Panc1 (cell line): ENCODE data around the gene EXOC7. TPM values are rescaled to one million over a fixed set of nuclear protein-coding genes. Genes with fewer than 3 reads are reported as not detected.

Experiments used
- ATAC-seq: fragments of 200-7000 bp; cut with Tn5 transposase; 2 replicates; pipeline ENCODE4 v1.9.1; 2020; ENCODE audit warnings: mild to moderate bottlenecking, moderate library complexity
- BruUV-seq: library from RNA; stranded (reverse); fragments of 400-500 nt; replicated peaks from 2 replicates; lab custom pipeline; 2021; lab: Mats Ljungman, UMichigan
- CTCF ChIA-PET: fragments of 300-600 bp; sonication (Branson Sonifier 250); formaldehyde crosslinking; loops from one replicate; lab custom pipeline; 2022; ENCODE audit warnings: antibody characterized with exemption; lab: Charles Lee
- POLR2A ChIA-PET: fragments of 300-600 bp; sonication (Branson Sonifier 250); formaldehyde crosslinking; loops from one replicate; lab custom pipeline; 2022; ENCODE audit warnings: antibody characterized with exemption; lab: Charles Lee
- DNase-seq: peaks from one replicate; pipeline ENCODE4 v3.0.0-alpha.2; 2010; ENCODE audit warnings: low read depth, low spot score
- H3K27ac ChIP-seq: 2 replicates; pipeline ENCODE4 v1.5.1; 2011; ENCODE audit warnings: mild to moderate bottlenecking, low read length, inconsistent platforms
- H3K27me3 ChIP-seq: fragments of 200-500 bp; sonication (Bioruptor generic); 2 replicates; pipeline ENCODE4 v1.6.0; 2014; ENCODE audit warnings: low read length, inconsistent platforms; ENCODE audit not compliant: control insufficient read depth, insufficient read depth
- H3K36me3 ChIP-seq: fragments of 200-500 bp; sonication (Bioruptor generic); 2 replicates; pipeline ENCODE4 v1.5.1; 2014; ENCODE audit warnings: inconsistent platforms, mild to moderate bottlenecking, low read length, moderate library complexity; ENCODE audit not compliant: control insufficient read depth, insufficient read depth
- H3K4me1 ChIP-seq: 2 replicates; pipeline ENCODE4 v1.5.1; 2011; ENCODE audit warnings: inconsistent platforms, mild to moderate bottlenecking, low read length, moderate library complexity; ENCODE audit not compliant: control insufficient read depth, insufficient read depth
- H3K4me3 ChIP-seq, 2 experiments: 2 replicates each; pipeline ENCODE4 v1.5.1; 2011 to 2012; ENCODE audit warnings: low read depth in 2 of 2, low read length in 2 of 2, mild to moderate bottlenecking in 2 of 2, inconsistent platforms in 1 of 2, moderate library complexity in 1 of 2
- H3K9me3 ChIP-seq: fragments of 200-500 bp; sonication (Bioruptor generic); 2 replicates; pipeline ENCODE4 v1.5.1; 2014; ENCODE audit warnings: low read depth, mild to moderate bottlenecking, inconsistent platforms, low read length, moderate library complexity; ENCODE audit not compliant: control insufficient read depth, insufficient read depth
- POLR2AphosphoS5 ChIP-seq: IDR thresholded peaks from 2 replicates; pipeline ENCODE4 v1.6.1; 2012; ENCODE audit warnings: mild to moderate bottlenecking, low read depth, low read length, moderate library complexity
- SIN3A ChIP-seq: IDR thresholded peaks from 2 replicates; pipeline ENCODE4 v1.6.1; 2012; ENCODE audit warnings: low read depth, mild to moderate bottlenecking, low read length, moderate library complexity, borderline replicate concordance; ENCODE audit not compliant: insufficient read depth
- TCF7L2 ChIP-seq: IDR thresholded peaks from 2 replicates; pipeline ENCODE4 v1.6.1; 2011; ENCODE audit warnings: mild to moderate bottlenecking, low read depth, low read length, inconsistent platforms
- in situ Hi-C: cut with HindIII; loops from 2 replicates; pipeline ENCODE4 v1.10.0; 2016; ENCODE audit warnings: low sequenced_read_pairs, low pct_unique_long_range_greater_than_20kb
- intact Hi-C: fragments of 100-400 bp; cut with micrococcal nuclease; formaldehyde crosslinking; loops from one replicate; pipeline ENCODE4 v1.10.0; 2022; ENCODE audit not compliant: unreplicated experiment
- total RNA-seq: library from RNA; stranded (reverse); gene quantifications from one replicate; pipeline ENCODE4 v1.2.1, GENCODE V29; 2021; ENCODE audit not compliant: unreplicated experiment
- TF ChIP-seq, protein P1 (sequence below): fragments of 450-650 bp; IDR thresholded peaks from 2 replicates; pipeline ENCODE4 v1.5.1; 2017; ENCODE audit warnings: mild to moderate bottlenecking
- TF ChIP-seq, protein P2 (sequence below), 2 experiments: IDR thresholded peaks; 2 replicates each; pipeline ENCODE4 v1.6.1; 2011 to 2012; ENCODE audit warnings: low read depth in 2 of 2, control low read depth in 1 of 2, low read length in 1 of 2, mild to moderate bottlenecking in 1 of 2, moderate library complexity in 1 of 2; ENCODE audit not compliant: insufficient read depth in 1 of 2

EXOC7 gene
- total RNA-seq, 1 experiment from 2014 or later: 190 TPM

DNA sequence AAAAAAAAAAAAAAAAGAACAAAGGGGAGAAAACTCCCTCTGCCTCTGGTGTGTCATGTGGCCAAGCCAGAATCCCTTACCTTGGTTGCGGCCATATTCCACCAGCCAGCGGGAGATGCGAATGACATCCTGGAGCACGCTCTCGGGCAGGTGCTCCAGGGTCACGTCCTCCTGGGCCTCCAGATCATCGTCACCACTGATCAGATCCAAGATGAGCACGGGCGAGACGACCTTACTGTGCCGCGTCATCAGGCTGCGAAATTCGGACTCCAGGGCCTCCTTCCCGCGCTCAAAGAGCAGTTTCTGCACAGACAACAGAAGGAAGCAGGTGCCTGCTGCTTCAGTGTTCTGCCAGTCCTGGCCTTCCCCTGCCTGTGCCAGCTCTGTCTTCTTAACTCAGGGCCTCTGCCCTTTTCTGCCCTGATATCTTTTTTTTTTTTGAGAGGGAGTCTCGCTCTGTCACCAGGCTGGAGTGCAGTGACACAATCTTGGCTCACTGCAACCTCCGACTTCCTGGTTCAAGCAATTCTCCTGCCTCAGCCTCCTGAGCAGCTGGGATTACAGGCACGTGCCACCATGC, 5.8 kb downstream of the EXOC7 start:
- TF ChIP-seq, protein P1, sequence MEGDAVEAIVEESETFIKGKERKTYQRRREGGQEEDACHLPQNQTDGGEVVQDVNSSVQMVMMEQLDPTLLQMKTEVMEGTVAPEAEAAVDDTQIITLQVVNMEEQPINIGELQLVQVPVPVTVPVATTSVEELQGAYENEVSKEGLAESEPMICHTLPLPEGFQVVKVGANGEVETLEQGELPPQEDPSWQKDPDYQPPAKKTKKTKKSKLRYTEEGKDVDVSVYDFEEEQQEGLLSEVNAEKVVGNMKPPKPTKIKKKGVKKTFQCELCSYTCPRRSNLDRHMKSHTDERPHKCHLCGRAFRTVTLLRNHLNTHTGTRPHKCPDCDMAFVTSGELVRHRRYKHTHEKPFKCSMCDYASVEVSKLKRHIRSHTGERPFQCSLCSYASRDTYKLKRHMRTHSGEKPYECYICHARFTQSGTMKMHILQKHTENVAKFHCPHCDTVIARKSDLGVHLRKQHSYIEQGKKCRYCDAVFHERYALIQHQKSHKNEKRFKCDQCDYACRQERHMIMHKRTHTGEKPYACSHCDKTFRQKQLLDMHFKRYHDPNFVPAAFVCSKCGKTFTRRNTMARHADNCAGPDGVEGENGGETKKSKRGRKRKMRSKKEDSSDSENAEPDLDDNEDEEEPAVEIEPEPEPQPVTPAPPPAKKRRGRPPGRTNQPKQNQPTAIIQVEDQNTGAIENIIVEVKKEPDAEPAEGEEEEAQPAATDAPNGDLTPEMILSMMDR: no peak
- TF ChIP-seq POLR2AphosphoS5 (no peak), TCF7L2 (no peak), SIN3A (no peak)
- TF ChIP-seq, protein P2, sequence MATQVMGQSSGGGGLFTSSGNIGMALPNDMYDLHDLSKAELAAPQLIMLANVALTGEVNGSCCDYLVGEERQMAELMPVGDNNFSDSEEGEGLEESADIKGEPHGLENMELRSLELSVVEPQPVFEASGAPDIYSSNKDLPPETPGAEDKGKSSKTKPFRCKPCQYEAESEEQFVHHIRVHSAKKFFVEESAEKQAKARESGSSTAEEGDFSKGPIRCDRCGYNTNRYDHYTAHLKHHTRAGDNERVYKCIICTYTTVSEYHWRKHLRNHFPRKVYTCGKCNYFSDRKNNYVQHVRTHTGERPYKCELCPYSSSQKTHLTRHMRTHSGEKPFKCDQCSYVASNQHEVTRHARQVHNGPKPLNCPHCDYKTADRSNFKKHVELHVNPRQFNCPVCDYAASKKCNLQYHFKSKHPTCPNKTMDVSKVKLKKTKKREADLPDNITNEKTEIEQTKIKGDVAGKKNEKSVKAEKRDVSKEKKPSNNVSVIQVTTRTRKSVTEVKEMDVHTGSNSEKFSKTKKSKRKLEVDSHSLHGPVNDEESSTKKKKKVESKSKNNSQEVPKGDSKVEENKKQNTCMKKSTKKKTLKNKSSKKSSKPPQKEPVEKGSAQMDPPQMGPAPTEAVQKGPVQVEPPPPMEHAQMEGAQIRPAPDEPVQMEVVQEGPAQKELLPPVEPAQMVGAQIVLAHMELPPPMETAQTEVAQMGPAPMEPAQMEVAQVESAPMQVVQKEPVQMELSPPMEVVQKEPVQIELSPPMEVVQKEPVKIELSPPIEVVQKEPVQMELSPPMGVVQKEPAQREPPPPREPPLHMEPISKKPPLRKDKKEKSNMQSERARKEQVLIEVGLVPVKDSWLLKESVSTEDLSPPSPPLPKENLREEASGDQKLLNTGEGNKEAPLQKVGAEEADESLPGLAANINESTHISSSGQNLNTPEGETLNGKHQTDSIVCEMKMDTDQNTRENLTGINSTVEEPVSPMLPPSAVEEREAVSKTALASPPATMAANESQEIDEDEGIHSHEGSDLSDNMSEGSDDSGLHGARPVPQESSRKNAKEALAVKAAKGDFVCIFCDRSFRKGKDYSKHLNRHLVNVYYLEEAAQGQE (IDR thresholded peaks at IDR 0.05; ENCODE audit: insufficient read depth in 1 of 2, low read depth in 2 of 2, low read length in 1 of 2): no peak
- ATAC-seq (no peak), DNase-seq (no peak)
- in situ Hi-C loops: no loop called here
- peaks cover 3% of the 10 kb centered on the region; the same call in 1 of the 2 replicates for H3K36me3 ChIP-seq
- H3K27ac ChIP-seq: no peak overlapping the region
- intact Hi-C loops: no loop called here
- no peaks in the 10 kb centered on the region for H3K27me3 ChIP-seq
- no TSS peak for BruUV-seq
- peaks cover 4% of the 10 kb centered on the region for H3K4me1 ChIP-seq
- no peak overlapping the region for H3K4me3 ChIP-seq
- CTCF ChIA-PET: no interaction called here
- POLR2A ChIA-PET: no interaction called here
- H3K9me3 ChIP-seq: no peaks in the 10 kb centered on the region

DNA sequence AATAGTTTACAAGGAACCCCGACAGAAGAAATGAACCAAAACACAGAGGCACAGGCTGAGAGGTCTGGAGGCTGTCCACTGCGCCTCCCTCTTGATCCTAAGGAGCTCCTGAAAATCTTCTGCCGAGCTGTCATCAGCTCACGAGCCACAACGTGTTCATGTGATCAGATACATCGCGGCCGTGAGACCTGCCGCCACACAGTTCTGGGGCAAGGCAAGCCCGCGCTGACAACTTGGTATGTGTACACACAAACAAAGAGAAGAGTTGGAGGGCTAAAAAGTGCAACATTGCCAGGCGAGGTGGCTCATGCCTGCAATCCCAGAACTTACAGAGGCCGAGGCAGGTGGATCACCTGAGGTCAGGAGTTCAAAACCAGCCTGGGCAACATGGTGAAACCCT, 7.6 kb downstream of the EXOC7 start:
- no peak for TF ChIP-seq SIN3A
- TF ChIP-seq, protein P1: no peak
- TF ChIP-seq, protein P2 (IDR thresholded peaks at IDR 0.05; ENCODE audit: insufficient read depth in 1 of 2, low read depth in 2 of 2, low read length in 1 of 2): no peak
- no peak for TF ChIP-seq TCF7L2
- TF ChIP-seq POLR2AphosphoS5: no peak
- Histone ChIP-seq H3K9me3 (no peaks in the 10 kb centered on the region), H3K27me3 (no peaks in the 10 kb centered on the region), H3K27ac (no peak overlapping the region), H3K4me3 (no peak overlapping the region), H3K4me1 (no peaks in the 10 kb centered on the region), H3K36me3 (peaks cover under 1% of the 10 kb centered on the region; the same call in 1 of the 2 replicates)
- BruUV-seq: no TSS peak
- no peak for DNase-seq
- ChIA-PET POLR2A (interaction anchor here (0.7 kb wide), 1 partner anchor 353 kb away, joined by 15 read pairs; no protein-coding TSS in a partner anchor), CTCF (no interaction called here)
- in situ Hi-C loops: no loop called here
- ATAC-seq: no peak
- intact Hi-C loops: no loop called here
